Measurements from ENCODE around the gene ABTB2.

DNA sequence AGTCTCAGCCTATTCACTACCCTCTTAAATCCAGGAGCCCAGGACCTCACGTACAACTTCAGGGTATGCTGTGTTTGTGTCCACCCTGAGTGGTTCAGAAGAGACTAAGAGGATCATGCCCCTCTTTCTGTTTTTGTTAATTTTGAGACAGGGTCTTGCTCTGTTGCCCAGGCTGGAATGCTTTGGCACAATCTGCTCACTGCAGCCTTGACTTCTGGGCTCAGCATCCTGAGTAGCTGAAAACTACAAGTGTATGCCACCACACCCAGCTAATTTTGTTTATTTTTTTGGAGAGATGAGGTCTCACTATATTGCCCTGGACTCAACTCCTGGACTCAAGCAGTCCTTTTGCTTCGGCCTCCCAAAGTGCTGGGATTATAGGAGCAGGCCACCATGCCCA, 133.9 kb downstream of the ABTB2 start:
- TF ChIP-seq CTCF (IDR thresholded peaks at IDR 0.05; ENCODE audit: borderline replicate concordance, extremely low read depth, low read length, poor library complexity, severe bottlenecking) (no peak), EZH2 (IDR thresholded peaks at IDR 0.05; ENCODE audit: borderline replicate concordance, low read depth, low read length, severe bottlenecking) (no peak)

Measured in DND-41 (cell line).